NCI-H2196 treated with DMSO at 0.1 percent for 48 hours (cell line): ENCODE measurements around the gene TMEM191C.
"Not testable (repeated sequence)": the region's sequence is repeated elsewhere in the genome, so short reads cannot be mapped to it uniquely, and the experiment has no call there.

ENCODE experiments used
- DNase-seq: peaks from one replicate; lab custom pipeline; 2025; ENCODE audit not compliant: unreplicated experiment; lab: John Stamatoyannopoulos, UW

The TMEM191C gene

DNA sequence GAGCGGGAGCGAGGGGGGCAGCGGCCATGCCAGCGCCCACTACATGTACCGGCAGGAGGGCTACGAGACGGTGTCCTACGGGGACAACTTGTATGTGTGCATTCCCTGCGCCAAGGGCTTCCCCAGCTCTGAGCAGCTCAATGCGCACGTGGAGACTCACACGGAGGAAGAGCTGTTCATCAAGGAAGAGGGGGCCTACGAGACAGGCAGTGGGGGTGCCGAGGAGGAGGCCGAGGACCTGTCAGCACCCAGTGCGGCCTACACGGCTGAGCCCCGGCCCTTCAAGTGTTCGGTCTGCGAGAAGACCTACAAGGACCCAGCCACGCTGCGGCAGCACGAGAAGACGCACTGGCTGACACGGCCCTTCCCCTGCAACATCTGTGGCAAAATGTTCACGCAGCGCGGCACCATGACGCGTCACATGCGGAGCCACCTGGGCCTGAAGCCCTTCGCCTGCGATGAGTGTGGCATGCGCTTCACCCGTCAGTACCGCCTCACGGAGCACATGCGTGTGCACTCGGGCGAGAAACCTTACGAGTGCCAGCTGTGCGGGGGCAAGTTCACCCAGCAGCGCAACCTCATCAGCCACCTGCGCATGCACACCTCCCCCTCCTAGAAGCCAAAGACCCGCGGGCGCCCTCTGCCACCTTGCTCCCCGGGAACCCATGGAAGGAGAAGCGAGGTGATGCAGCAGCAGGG, 20.9 kb upstream of the TMEM191C start:
- DNase-seq: no peak

DNA sequence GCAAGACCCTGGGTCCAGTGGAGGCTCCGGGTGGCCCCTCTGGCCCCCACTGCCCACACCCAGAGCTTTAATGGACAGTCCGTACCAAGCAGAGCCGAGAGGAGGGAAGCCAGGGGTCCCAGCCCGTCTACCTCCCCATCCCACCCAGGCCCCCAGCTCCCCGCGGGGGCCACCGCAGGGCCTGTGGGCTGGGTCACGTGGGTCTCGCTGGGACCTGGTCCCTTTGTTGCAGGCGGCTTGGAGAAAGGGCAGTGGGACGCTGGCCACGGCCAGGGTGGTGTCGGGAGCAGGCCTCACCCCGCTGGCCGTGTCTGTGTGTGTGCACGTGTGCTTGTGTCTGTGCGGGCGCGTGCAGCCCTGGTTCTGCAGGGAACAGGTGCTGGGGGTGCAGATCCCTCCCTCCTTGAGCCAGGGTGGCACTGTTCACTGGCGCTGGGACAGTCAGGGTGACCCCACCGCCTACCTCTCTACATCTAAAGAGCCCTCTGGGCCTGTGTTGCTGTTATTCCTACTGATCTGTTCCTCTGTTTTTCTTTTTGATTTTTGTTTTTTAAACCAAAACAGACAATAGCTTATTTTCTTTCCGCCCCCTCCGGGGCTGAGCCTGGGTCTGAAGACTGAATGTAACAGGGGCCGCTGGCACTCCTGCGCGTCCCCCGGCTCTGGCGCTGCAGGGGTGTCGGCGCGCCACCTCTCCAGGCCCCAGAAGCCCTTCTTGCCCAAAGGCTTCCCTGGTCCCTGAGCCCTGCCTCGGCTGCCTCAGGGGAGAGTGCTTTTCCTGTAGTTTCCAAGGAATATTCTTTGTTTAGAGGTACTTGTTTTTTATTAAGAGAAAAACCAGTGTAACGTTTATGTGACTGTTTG, 20.1 kb upstream of the TMEM191C start:
- no peak for DNase-seq

DNA sequence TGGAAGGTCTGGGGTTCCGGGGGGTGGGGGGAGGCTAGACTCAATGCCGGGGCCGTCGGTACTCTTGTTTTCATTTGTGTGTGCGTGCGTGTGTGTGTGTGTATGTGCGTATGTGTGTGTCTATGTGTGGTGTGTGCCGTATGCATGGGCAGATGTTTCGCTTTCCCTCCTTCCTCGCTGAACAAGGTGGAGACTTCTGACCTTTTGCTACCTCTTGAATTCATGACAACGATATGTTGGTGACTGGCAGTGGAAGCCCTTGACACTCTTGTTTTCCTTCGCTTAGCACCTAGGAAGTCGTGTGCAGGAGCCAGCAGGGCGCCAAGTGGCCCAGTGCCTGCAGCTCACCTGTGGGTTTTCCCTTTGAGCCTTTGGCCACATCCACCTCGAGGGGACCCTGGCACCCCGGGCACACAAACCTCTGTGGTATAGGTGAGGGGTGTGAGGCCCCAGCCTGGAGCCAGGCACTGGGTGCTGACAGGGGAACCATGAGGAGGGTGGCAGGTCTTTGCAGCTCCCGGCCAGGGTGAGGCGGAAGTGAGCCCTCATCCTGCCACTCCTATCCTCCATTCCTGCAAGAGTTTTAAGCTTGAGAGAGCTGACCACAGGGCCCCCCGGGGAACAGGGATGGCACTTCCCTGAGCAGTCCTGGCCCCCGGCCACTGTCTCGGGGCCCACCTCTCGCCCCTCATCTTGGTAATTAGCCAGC, 19.3 kb upstream of the TMEM191C start:
- no peak for DNase-seq

DNA sequence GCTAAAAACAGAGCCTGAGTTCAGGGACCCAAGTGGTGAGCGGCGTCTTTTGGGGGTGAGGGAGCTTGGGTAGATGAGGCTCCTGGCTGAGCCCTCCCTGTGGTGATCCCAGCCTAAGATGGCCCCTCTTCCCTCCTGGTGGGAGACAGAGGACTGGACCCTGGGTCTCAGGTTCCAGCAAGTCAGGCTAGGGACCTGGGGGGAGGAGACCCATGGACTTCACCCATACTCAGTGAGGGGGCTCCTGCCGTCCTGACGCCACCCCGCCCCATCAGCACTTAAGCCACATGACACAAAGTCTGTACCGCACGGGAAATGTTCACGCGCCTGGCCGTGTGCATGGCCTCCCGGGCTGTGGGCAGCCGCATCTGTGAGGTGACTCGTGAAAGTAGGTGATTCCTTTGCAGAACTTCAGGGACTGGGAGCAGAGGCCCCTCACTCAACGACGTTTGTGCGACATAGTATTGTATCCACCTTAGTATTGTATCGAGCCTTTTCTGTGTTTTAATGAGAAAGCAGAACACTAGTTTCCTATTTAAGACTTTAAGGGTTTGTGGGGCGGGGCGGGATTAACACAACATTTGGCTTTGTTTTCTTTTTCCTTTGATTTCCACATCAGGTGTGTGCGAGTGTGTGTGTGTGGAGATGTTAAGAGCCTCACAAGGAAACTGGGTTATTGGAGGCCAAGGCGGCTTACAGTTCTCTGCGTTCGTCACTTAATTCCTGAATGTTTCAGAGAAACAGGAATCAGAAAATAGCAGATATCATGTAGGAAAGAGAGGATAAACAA, 18.4 kb upstream of the TMEM191C start:
- no peak for DNase-seq

DNA sequence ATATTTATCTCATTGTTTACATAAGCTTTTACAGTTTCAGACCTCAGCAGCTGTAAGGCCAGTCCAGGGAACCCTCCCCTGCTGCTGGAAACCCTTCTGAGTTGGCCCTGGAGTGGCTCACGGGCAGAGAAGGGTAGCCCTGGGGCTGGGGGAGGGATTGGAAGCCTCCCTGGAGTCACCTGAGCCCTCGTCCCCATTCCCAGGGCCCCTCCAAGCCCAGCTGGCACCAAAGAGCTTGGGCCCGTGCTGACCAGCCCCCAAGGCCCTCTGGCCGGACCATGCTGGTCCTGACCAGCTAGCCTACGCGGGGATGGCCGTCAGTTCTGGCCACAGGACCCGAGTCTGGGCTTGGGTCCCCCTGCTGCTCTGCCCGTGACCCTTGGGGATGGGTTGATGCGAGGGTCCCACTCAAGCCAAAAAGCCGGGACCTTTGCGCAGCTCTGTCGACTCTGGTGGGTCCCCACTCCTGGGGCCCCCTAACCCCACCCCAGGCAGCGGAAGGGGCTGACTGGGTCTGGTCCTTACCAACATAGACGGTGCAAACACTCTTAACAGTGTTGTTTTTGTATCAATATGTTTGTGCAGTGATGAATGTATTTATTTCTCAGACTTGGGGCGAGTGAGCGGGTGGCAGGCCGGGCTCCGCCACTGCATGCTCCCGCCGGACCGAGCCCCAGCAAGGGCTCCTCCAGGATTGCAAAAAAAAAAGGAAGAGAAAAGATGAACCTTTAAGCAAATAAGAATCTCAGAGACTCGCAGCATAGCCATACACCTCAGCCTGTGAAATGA, 17.5 kb upstream of the TMEM191C start:
- no peak for DNase-seq

DNA sequence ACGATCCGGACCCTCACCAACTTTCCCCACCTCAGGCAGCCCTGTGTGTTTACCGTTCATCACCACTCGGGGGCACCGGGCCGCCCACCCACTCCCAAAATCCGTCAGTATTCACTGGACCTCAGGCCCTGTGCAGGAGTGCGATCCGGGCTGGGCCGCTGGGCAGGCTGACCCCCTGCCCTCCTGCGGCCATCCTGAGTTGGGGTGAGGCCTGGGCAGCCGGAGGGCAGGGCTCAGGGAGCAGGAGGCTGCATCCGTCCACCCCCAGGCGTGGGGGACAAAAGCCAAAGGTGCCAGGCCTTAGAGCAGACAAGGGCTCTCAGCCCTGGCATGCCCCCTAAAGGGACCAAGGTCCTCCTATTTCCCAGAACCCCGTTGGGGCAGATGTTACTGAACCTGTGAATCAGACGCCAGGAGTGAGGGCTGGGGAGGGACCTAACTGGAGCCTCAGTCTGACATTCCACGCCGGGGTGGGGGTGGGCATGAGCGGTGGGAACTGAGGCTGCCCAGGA, 16.8 kb upstream of the TMEM191C start:
- DNase-seq: no peak

DNA sequence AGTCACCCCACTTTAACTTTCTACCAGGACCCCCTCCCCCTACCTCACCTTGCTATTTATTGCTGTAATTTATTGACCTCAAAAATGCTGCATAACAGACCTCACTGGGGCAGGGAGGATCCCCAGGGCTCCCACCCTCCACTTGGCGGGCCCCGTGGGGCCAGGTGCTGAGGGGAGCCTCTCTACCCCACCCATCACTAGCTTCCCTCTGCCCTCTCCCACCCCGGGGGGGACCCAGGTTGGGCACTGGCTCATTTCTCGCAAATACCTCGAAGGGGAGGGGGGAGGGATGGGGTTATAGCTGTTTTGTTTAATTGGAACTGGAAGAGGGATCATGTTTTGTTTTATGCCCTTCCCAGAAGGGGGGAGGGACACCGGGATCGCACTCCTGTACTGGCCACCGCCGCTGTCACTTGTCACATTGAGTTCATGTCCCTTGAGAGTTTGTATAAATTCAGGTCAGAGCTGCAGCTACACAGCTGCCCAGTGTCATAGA, 16.3 kb upstream of the TMEM191C start:
- DNase-seq: no peak

DNA sequence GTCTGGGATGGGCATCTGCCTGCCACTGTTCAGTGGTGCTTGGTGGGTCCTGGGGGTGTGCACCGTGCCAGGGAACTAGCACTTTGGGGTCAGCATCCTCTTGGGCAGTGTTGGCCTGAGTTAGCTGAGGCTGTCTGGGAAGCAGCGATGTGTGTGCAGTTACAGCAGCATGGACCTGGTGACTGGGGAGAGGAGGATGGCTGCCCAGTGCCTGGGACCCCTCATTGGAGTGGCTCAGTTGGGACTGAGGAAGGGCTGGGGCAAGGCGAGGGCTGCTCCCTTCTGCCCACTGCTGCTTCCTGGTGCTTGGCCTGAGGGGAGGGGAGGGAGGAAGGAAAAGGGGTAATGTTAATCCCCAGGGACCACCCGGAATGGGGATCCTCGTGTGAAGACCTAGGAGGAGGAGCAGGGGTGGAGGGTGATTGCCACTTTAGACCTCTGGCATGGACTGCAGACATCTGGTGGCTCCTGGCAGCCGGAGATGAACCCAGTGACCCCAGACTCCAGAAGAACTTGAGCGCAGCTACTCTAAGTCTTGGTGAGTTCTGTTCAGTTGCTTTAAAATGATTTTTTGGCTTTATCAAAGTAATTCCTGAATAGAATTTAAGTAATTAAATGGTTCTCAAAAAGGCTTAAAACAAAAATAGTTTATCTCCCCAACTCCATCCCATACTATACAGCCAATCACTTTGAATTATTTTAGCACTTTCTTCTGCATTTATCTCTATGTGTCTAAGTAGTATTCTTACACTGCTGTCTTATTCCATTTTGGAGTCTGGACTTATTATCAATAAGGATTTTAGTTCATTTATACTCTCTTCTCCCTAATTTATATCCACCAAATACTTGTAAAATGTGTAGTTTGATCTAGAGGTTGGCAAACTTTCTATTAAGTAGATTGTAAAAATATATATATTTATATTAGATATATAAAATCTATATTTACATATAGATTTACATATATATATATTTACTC, 15.4 kb upstream of the TMEM191C start:
- DNase-seq: no peak

DNA sequence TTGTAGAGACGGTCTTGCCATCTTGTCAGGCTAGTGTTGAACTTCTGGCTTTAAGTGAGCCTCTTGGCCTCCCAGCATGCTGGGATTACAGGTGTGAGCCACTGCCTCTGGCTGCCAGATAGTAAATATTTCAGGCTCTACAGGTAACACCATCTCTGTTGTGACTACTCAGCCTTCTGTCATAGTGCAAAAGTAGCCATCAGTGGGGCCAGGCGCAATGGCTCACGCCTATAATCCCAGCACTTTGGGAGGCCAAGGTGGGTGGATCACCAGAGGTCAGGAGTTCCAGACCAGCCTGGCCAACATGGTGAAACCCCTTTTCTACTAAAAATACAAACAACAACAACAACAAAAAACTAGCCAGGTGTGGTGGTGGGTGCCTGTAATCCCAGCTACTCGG, 14.5 kb upstream of the TMEM191C start:
- DNase-seq: not testable (repeated sequence)

DNA sequence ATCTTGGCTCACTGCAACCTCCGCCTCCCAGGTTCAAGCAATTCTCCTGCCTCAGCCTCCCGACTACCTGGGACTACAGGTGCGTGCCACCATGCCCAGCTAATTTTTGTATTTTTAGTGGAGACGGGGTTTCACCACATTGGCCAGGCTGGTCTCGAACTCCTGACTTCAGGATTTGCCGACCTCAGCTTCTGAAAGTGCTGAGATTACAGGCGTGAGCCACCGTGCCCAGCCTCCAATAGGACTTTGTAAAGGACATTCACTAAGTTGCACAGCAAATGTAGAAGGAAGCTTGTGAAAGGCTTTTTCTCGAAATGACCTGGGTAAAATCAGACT, 12.2 kb upstream of the TMEM191C start:
- not testable (repeated sequence) for DNase-seq

DNA sequence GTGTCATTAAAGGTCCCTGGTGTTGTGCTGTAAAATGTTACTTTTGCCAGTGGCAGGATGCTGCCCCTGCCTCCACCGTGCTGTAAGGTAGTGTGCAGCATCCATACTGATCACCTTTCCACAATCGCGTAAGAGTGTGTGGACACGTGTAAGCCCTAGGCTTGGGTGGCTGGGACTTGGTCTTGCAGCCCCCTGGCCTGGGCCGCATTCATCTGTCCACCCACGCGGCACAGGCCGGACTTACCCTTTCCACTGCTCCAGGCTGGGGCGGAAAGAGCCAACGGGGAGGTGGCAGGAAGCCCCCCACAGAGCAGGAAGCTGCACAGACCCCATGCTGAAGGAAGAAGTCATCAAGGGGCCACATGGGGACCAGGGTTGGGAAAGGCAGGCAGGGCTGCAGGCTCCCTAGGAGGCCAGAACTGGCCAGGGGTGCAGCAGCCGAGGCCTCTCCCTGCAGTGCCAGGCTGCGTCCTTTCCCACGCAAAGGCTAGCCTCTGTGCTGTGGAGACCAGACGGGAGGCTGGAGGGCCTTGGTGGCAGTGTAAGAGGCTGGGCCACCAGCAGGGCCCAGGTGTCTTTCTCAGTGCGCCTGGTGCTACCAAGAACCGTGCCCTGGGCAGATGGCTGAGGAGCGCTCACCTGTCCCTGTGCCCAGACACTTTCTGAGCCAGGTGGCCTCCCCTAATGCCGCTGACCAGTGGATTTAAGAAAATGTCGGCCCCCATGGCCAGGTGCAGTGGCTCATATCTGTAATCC, 11.7 kb upstream of the TMEM191C start:
- DNase-seq: no peak

DNA sequence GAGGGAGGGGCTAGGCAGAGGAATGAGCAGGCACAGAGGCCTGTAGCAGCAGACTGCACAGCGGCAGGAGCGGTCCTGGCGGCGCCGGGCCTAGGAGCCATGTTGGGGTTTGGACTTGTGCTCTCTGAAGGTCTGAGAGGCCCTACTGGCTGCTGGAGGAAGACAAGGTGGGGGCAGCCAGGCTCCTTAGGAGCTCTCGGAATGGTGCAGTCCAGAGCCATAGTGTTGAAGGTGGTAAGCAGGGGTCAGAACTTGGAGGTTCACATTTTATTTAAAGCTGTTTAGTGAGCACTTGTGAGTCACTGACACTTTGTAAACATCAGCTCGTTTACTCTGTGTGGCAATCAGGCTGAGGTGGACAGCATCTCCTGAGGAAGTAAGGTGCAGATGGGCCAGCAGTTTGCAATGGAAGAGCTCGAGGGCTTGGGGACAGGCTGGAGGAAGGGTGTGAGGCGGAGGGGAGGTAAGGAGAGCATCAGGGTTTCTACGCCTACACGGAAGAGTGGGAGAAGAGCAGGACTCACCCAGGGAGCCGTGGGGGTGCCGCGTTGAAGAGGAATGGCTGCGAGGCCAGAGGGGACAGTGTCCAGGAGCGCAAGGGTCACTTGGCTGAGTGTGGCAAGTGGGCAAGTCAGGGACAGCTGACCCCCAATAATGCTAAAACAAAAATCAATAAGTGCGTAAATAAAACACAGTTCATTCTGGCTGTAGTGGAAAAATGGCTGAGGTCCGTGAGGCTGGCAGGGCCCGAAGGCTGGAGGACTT, 10.0 kb upstream of the TMEM191C start:
- DNase-seq: no peak

DNA sequence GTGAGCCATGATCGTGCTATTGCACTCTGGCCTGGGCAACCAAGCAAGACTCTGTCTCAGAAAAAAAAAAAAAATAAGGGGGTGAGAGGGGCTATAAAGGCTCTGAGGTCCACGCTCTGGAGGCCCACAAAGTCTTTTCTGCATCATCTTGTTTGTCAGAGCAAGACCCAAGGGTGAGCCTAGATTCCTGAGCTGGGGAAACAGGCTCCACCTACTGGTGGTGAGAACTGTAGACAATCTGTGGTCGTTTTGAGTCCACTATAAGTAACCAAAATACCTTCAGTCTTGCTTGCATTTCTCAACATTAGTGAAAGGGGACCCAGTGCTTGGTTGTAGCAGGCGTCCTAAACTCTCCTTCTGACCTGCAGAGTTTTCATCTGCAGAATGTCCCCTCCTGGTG, 4.5 kb upstream of the TMEM191C start:
- DNase-seq: not testable (repeated sequence)

DNA sequence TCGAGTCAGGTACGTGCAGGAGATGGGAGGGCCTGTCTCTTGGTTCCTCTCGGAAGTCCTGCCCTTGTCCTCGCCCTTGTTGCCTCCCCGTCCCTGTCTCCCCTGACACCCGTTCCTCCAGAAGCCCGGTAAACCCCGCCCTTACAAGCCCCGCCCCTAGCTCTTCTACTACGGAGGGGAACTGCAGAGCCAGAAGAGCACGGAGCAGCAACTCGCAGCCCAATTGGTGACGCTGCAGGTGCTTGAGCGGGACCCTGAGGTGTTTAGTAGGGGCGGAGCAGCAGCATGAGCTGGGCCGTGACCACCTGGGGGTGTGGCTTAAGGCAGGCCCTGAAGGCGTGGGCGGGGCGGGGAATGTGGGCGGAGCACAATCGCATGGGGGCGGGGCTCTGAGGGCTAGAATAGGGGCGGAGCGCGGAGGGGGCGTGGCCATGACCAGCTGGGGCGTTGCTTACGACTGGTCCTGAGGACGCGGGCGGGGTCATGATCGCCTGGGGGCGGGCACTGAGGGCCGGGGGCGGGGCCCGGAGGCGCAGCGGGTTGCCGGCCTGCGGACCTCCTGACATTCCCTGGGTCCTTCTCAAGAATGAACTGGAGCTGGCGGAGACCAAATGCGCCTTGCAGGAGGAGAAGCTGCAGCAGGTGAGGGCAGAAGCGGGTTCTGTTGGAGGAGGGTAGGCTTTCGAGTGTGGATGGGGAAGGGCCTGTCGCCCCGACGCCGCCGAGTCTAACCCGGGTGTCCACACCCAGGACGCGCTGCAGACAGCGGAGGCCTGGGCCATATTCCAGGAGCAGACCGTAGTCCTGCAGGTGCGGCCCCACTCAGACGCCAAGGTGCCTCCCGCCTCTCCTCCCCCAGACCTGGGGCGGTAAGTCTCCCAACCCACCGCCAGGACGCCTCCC, 1.3 kb downstream of the TMEM191C start:
- DNase-seq: not testable (repeated sequence)

DNA sequence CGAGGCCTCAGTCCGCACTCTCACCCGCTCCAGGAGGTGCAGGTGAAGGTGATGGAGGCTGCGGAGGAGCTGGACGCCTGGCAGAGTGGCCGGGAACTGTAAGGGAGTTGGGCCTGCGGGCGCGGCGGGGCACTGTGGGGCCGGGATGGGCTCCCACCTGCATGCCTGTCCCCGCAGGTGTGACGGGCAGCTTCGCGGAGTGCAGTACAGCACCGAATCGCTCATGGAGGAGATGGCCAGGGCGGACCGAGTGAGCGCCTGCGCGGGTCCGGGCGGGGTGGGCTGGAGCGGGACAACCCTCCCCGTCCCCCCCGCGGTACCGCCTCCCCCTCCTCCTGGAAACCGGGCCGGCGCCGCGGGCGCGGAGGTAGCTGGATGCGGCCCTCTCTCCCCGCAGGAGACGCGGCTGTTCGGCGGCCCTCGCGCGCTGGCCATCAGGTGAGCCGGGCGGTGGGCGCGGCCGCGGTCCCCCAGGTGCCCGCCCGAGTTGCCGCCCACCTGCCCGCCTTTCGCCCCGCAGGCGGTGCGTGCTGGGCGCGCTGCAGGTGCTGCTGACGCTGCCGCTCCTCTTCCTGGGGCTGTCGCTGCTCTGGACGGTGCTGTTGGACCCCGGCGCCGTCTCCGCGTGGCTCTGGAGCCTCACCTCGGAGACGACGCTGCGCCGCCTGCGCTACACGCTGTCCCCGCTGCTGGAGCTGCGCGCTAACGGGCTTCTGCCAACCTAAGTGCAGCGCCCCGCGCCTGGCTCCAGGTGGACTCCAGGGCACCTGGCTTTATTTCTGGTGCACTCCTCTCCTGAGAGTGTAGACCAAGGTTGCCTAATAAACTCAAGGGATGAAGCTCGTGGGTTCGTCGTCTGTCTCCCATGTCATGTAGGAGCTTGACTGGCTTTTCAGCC, 2.2 kb downstream of the TMEM191C start:
- not testable (repeated sequence) for DNase-seq
